Erythroblast (primary cell): ENCODE results near the gene USP2.

Experiments
- GATA1 ChIP-seq: IDR thresholded peaks from 2 replicates; pipeline ENCODE4 v1.6.1; 2011; ENCODE audit warnings: low read depth, mild to moderate bottlenecking, control low read depth, low read length, moderate library complexity
- POLR2A ChIP-seq: IDR thresholded peaks from 2 replicates; pipeline ENCODE4 v1.6.1; 2011; ENCODE audit warnings: mild to moderate bottlenecking, low read length

GRCh38 chr11:119329320-119329719 is 52.2 kb downstream of the USP2 start:
- no peak for TF ChIP-seq POLR2A
- TF ChIP-seq GATA1 = no peak
